Activated CD4-positive, alpha-beta T cell treated with anti-CD3 and anti-CD28 coated beads, Interleukin-2, amount 10 ng/mL, durations not matched to agents 24 days and 14 days (primary cell): ENCODE results near the gene SP1. TPM values are rescaled to one million over a fixed set of nuclear protein-coding genes. Genes with fewer than 3 reads are reported as not detected.
A peak's percentile ranks its signal among the peaks of the same experiment; 100 is the strongest.
"Not testable (repeated sequence)": the region's sequence is repeated elsewhere in the genome, so short reads cannot be mapped to it uniquely, and the experiment has no call there.

Experiments
- DNase-seq: peaks from one replicate; pipeline ENCODE4 v3.0.0; 2022
- H3K27ac Mint-ChIP-seq: one replicate; pipeline ENCODE4 v1.8.0; 2022; ENCODE audit warnings: mild to moderate bottlenecking, mixed read lengths
- H3K27me3 Mint-ChIP-seq: one replicate; pipeline ENCODE4 v1.8.0; 2022; ENCODE audit warnings: mixed read lengths
- H3K36me3 Mint-ChIP-seq: one replicate; pipeline ENCODE4 v1.8.0; 2022; ENCODE audit warnings: low read depth, mild to moderate bottlenecking, mixed read lengths
- H3K4me1 Mint-ChIP-seq: one replicate; pipeline ENCODE4 v1.8.0; 2021; ENCODE audit warnings: mixed read lengths
- H3K4me3 Mint-ChIP-seq: one replicate; pipeline ENCODE4 v1.8.0; 2022; ENCODE audit warnings: mild to moderate bottlenecking, moderate library complexity, mixed read lengths
- H3K9me3 Mint-ChIP-seq: one replicate; pipeline ENCODE4 v1.8.0; 2021; ENCODE audit warnings: mixed read lengths
- intact Hi-C: fragments of 100-400 bp; cut with micrococcal nuclease; formaldehyde crosslinking; loops from one replicate; pipeline ENCODE4 v1.15.1; 2023
- total RNA-seq: library from RNA; stranded (reverse); gene quantifications from 2 replicates; pipeline ENCODE4 v1.2.3, GENCODE V29; 2022

SP1 gene
- total RNA-seq, 1 donor from 2014 or later: 67.7 TPM

DNA sequence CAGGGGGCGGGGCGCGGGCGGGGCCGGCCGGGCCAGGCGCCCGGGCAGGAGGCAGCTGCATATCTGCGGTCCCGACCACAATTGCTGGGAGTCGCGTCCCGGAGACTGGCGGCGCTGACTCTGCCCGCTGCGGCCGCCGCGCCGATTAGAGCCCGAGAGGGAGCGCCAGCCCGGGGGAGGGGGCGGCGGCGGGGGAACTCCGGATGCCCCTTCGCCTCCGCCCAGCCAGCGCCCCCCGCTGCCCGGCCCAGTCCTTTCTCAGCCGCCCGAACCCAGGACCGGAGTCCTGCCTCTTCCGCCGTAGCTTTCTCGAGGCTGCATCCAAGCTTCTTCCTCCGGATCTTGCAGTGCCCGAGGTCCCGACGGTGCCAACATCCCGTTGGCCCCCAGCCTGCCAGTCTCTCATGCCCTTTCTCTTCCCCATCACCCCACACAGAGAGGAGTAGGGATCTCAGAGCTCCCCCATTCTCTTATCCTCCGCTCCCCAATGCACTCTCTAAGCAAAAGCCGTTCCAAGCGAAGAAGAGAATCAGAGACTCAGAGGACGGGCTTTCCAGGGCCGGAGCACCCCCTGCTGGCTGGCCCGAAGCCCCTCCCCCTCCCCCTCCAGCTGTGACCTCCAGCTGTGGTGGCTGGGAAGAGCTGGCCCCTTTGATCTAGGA is 35.0 kb upstream of the SP1 start:
- Mint-ChIP-seq H3K4me1 (peaks cover 24% of the 10 kb centered on the region), H3K27ac (peak overlapping the region; percentile 90), H3K9me3 (no peaks in the 10 kb centered on the region), H3K27me3 (peaks cover 5% of the 10 kb centered on the region), H3K36me3 (peaks cover 1% of the 10 kb centered on the region), H3K4me3 (peak overlapping the region; percentile 92)
- DNase-seq: peak; percentile 89
- intact Hi-C loops: loop anchor here (1.0 kb wide), 2 partner anchors 21 to 186 kb away; no protein-coding TSS in a partner anchor

- H3K27ac Mint-ChIP-seq: peak overlapping the region; percentile 90
- DNase-seq: no peak
- intact Hi-C loops: loop anchor here (1.0 kb wide), 2 partner anchors 21 to 186 kb away; no protein-coding TSS in a partner anchor
- H3K27me3 Mint-ChIP-seq: peaks cover 2% of the 10 kb centered on the region
- peaks cover 19% of the 10 kb centered on the region for H3K4me1 Mint-ChIP-seq
- peak overlapping the region; percentile 92 for H3K4me3 Mint-ChIP-seq
- H3K9me3 Mint-ChIP-seq: no peaks in the 10 kb centered on the region
- H3K36me3 Mint-ChIP-seq: peaks cover 1% of the 10 kb centered on the region
Observed at GRCh38 chr12:53345486-53346188, 34.3 kb upstream of the SP1 start.

DNA sequence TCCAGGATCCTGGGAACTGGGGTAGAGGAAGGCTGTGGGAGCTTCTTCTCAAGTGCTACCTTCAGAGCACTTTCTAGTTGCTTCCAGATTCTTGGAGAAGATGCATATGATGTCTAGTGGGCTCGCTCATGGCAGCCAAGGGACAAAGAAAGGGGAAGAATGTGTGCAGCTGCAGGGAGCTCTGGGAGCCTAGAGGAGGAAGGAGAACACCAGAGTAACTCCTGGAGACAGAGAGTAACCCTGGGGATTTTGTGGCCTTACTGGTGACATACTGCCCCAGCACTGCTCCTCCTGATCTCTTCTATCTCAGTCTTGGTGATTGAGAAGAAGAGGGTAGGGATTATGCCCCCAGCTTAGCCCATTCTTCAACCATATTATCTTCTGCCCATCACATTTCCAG is 33.5 kb upstream of the SP1 start:
- intact Hi-C loops: no loop called here
- Mint-ChIP-seq H3K4me1 (peaks cover 19% of the 10 kb centered on the region), H3K36me3 (peaks cover 1% of the 10 kb centered on the region), H3K9me3 (no peaks in the 10 kb centered on the region), H3K27ac (no peak overlapping the region), H3K4me3 (no peak overlapping the region), H3K27me3 (peaks cover 2% of the 10 kb centered on the region)
- no peak for DNase-seq

DNA sequence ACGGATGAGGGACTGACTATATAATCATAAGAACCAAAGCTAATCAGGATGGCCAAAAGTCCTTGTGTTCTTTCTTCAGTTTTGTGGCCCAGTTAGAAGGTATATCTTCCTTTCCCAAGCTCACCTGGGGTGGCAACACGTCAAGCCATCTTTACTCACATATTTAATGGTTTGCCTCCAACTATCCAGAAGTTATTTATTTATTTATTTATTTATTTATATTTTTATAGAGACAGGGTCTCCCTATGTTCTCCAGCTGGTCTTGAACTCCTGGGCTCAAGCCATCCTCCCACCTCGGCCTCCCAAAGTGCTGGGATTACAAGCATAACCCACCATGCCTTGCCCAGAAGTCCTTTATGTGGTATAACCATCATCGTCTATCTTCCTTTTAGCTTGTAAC is 32.1 kb upstream of the SP1 start:
- no peaks in the 10 kb centered on the region for H3K9me3 Mint-ChIP-seq

DNA sequence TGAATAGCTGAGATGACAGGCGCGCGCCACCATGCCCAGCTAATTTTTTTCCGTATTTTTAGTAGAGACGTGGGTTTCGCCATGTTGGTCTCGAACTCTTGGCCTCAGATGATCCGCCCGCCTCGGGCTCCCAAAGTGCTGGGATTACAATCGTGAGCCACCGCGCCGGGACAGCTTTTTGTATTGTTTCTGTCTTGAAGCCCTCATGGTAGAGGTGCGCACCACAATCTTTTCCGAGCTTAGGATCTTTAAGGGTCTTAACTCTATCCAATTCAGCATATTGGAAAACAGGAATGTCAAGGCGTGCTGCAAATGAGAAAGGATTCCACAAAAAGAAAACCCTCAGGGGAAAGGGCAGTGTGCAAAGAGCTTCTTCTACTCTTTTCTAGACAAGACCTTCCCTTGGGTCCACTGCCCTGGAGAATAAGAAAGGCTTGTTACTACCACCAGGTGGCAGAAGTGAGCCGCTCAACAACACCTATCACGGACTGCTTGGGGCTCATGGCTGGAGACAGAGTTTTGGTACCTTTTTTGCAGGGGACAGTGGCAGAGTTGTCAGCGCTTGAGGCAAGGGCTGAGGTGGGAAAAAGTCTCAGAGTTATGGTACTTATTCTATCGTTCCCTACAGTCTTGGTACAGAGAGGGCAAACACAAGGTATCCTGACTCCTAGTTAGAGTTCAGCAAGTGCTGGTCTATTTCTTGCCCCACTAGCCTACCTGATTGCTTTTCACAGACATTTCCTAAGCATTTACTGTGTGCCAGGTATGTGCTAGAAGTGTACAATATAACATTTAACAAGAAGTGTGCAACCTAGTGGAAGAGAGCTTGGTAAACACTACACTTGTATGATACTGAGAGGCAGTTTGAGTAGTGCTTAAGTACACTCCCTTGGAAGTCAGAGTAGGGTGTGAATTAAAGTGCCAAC is 27.4 kb upstream of the SP1 start:
- DNase-seq: peak; percentile 95
- Mint-ChIP-seq H3K4me3 (no peak overlapping the region), H3K9me3 (no peaks in the 10 kb centered on the region), H3K4me1 (peaks cover 6% of the 10 kb centered on the region), H3K36me3 (no peaks in the 10 kb centered on the region), H3K27me3 (no peaks in the 10 kb centered on the region), H3K27ac (peak overlapping the region; percentile 31)
- intact Hi-C loops: loop anchor here (1.0 kb wide), 3 partner anchors 30 to 156 kb away; no protein-coding TSS in a partner anchor

More for the DNA sequence above, 32.1 kb upstream of the SP1 start:
- no peaks in the 10 kb centered on the region for H3K27me3 Mint-ChIP-seq
- DNase-seq: no peak
- H3K36me3 Mint-ChIP-seq: peaks cover 1% of the 10 kb centered on the region
- intact Hi-C loops: no loop called here
- H3K4me1 Mint-ChIP-seq: peaks cover 24% of the 10 kb centered on the region
- H3K4me3 Mint-ChIP-seq: no peak overlapping the region
- no peak overlapping the region for H3K27ac Mint-ChIP-seq

- H3K4me3 Mint-ChIP-seq: no peak overlapping the region
- DNase-seq: no peak
- no peaks in the 10 kb centered on the region for H3K36me3 Mint-ChIP-seq
- H3K9me3 Mint-ChIP-seq: no peaks in the 10 kb centered on the region
- intact Hi-C loops: no loop called here
- no peak overlapping the region for H3K27ac Mint-ChIP-seq
- no peaks in the 10 kb centered on the region for H3K27me3 Mint-ChIP-seq
- H3K4me1 Mint-ChIP-seq: peaks cover 6% of the 10 kb centered on the region
Observed at GRCh38 chr12:53353257-53353655, 26.7 kb upstream of the SP1 start.

DNA sequence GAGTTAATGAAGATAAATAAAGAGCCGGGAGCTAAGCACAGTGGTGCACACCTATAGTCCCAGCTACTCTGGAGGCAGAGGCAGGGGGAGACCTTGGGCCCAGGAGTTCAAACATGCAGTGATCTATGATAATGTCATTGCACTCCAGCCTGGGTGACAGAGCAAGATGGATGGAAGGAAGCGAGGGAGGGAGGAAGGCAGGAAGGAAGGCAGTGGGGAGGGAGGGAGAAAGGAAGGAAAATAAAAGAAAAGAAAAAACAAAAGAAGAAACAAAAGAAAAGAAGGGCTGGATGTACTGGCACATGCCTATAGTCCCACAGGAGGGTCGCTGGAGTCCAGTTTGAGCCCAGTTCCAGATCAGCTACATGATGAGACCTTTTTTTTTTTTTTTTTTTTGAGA is 24.9 kb upstream of the SP1 start:
- peaks cover 6% of the 10 kb centered on the region for H3K4me1 Mint-ChIP-seq
- intact Hi-C loops: no loop called here
- no peak overlapping the region for H3K27ac Mint-ChIP-seq
- H3K4me3 Mint-ChIP-seq: no peak overlapping the region
- H3K9me3 Mint-ChIP-seq: no peaks in the 10 kb centered on the region
- H3K27me3 Mint-ChIP-seq: no peaks in the 10 kb centered on the region
- H3K36me3 Mint-ChIP-seq: no peaks in the 10 kb centered on the region
- DNase-seq: no peak

DNA sequence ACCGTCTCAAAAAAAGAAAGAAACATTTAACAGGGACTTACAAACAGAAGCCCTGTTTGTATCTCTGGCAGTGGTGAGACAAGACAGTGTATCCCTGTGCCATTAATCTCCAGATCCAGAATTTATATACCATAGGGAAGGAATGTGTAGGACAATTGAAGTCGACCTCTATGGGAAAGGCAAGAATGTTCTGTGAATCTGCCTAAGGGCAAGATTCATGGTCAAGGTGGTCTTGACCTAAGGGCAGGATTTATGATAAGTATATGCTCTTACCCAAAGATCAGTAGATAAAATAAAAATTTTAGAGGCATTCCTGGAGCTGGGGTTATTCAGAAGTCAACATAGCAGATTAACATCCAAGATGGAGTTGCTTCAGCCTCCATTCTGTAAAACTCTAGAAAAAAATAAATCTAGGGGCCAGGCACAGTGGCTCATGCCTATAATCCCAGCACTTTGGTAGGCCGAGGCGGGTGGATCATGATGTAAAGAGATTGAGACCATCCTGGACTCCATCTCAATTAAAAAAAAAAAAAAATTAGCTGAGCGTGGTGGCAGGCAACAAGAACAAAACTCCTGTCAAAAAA is 21.0 kb upstream of the SP1 start:
- H3K4me1 Mint-ChIP-seq: no peaks in the 10 kb centered on the region
- H3K36me3 Mint-ChIP-seq: no peaks in the 10 kb centered on the region
- DNase-seq: no peak
- H3K9me3 Mint-ChIP-seq: no peaks in the 10 kb centered on the region
- no peaks in the 10 kb centered on the region for H3K27me3 Mint-ChIP-seq
- H3K27ac Mint-ChIP-seq: no peak overlapping the region
- no peak overlapping the region for H3K4me3 Mint-ChIP-seq
- intact Hi-C loops: no loop called here

DNA sequence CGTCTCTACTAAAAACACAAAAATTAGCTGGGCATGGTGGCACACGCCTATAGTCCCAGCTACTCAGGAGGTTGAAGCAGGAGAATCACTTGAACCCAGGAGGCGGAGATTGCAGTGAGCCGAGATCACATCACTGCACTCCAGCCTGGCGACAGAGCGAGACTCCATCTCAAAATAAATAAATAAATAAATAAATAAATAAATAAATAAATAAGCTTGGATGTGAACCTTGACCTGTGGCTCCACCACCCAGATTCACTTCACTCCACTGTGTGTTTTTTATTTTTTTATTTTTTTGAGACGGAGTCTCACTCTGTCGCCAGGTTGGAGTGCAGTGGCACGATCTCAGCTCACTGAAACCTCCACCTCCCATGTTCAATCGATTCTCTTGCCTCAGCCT is 18.3 kb upstream of the SP1 start:
- intact Hi-C loops, H3K27ac Mint-ChIP-seq: not testable (repeated sequence)

DNA sequence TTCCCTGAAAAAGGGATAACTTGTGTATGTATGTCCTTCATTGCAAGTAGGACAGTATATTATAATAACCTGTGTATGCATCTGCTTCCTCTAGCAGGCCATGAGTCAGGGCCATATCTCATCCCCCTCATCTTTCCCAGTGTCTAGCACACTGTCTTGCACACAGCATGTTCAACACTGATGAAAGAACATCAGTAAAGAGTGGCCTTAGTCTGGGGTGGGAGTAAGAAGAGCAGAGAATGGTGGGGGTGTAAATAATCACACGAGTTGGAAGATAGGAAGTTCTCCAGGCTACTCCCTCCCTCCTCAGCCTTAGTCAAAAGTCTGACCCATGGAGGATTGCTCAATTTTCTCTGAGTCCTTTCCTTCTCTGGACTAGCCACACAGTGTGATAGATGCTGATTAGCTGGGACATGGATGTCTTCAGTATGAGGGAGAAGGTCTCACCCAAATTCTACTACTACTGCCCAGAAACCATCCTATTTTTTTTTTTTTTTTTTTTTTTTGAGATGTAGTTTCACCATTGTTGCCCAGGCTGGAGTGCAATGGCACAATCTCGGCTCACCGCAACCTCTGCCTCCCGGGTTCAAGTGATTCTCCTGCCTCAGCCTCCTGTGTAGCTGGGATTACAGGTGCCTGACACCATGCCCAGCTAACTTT is 14.6 kb upstream of the SP1 start:
- H3K27ac Mint-ChIP-seq: peak overlapping the region; percentile 74
- no peaks in the 10 kb centered on the region for H3K27me3 Mint-ChIP-seq
- intact Hi-C loops: no loop called here
- peaks cover 8% of the 10 kb centered on the region for H3K4me1 Mint-ChIP-seq
- H3K9me3 Mint-ChIP-seq: no peaks in the 10 kb centered on the region
- no peak overlapping the region for H3K4me3 Mint-ChIP-seq
- no peak for DNase-seq
- H3K36me3 Mint-ChIP-seq: no peaks in the 10 kb centered on the region

More for the DNA sequence above, 18.3 kb upstream of the SP1 start:
- not testable (repeated sequence) for H3K9me3 Mint-ChIP-seq, H3K36me3 Mint-ChIP-seq, H3K27me3 Mint-ChIP-seq, DNase-seq, H3K4me3 Mint-ChIP-seq, H3K4me1 Mint-ChIP-seq

- H3K9me3 Mint-ChIP-seq, H3K36me3 Mint-ChIP-seq, H3K27me3 Mint-ChIP-seq, intact Hi-C loops: not testable (repeated sequence)
- H3K4me1 Mint-ChIP-seq: peaks cover 32% of the 10 kb centered on the region
- DNase-seq: peak; percentile 65
- H3K27ac Mint-ChIP-seq: peak overlapping the region; percentile 68
- peak overlapping the region; percentile 20 for H3K4me3 Mint-ChIP-seq
Observed at GRCh38 chr12:53373554-53374133, 6.3 kb upstream of the SP1 start.

DNA sequence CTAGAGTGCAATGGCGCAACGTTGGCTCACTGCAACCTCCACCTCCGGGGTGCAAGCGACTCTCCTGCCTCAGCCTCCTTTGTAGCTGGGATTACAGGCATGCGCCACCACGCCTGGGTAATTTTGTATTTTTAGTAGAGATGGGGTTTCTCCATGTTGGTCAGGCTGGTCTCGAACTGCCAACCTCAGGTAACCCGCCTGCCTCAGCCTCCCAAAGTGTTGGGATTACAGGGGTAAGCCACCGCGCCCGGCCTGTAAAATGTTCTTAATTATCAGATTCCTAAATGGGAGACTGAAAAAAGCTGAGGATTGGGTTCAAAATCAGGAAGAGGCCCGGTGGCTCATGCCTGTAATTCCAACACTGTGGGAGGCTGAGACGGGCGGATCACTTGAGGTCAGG is 5.7 kb upstream of the SP1 start:
- H3K27me3 Mint-ChIP-seq, DNase-seq, H3K36me3 Mint-ChIP-seq, H3K9me3 Mint-ChIP-seq, intact Hi-C loops, H3K4me3 Mint-ChIP-seq: not testable (repeated sequence)
- Mint-ChIP-seq H3K4me1 (peaks cover 32% of the 10 kb centered on the region), H3K27ac (peak overlapping the region; percentile 66)

DNA sequence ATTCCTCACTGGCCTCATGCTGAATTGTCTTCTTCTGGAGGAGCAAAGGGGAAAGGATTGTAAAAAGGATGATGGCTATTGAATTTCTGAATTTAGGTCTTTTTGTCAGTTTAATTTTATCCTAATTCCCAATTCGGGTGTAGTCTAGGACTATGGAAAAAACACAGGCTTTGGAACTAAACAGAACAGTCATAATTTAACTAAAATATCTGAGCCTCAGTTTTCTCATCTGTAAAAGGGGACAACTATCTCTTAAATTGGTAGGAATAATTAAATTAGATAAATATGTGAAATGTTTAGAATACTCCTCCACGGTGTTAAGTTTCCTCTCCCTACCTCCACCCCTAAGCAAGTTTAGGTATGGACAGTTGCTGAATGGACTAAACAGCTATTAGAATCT is 3.2 kb upstream of the SP1 start:
- H3K27ac Mint-ChIP-seq: no peak overlapping the region
- intact Hi-C loops: no loop called here
- DNase-seq: no peak

More for the DNA sequence above, 3.2 kb upstream of the SP1 start:
- H3K9me3 Mint-ChIP-seq: no peaks in the 10 kb centered on the region
- no peak overlapping the region for H3K4me3 Mint-ChIP-seq
- H3K4me1 Mint-ChIP-seq: peaks cover 29% of the 10 kb centered on the region
- H3K36me3 Mint-ChIP-seq: peaks cover 11% of the 10 kb centered on the region
- H3K27me3 Mint-ChIP-seq: no peaks in the 10 kb centered on the region
